ENCODE measurements around the gene TBXAS1.

The TBXAS1 gene

GRCh38 chr7:139855498-139856270 lies 26.6 kb downstream of the TBXAS1 start:
- peak; percentile 17 for DNase-seq (ENCODE audit: low spot score)

- no peak for DNase-seq (ENCODE audit: low spot score)
Observed at GRCh38 chr7:139857791-139858190, 28.7 kb downstream of the TBXAS1 start.

DNA sequence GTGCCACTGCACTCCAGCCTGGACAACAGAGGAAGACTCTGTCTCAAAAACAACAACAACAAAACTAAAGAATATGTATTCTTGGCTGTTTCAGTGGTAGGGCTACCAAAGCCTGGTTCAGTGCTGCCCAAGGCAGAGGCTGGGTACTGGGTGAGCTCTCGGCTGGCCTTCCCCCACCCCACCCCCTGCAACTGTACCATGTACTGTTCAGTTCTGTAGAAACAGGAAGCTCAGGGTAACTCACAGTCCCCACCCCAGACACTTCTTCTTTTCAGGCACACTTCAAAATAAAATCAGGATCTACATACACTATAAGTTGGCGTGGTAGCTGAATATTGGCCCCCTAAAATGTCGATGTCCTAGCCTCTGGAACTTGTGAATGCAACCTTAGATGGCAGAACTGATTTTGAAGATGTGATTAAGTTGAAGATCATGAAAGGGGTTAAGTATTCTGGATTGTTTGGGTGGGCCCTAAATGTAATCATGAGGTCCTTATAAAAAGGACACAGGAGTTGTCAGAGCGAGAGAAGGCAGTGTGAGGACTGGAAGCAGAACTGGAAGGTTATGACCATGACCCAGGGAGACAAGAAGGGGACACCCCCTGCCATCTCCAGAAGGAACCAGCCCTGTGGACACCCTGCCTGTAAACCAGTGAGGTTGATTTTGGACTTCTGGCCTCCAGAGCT lies 31.2 kb downstream of the TBXAS1 start:
- no peak for DNase-seq (ENCODE audit: low spot score)

GRCh38 chr7:139861803-139862202 lies 32.7 kb downstream of the TBXAS1 start:
- DNase-seq (ENCODE audit: low spot score) = no peak

GRCh38 chr7:139866047-139866837 lies 37.2 kb downstream of the TBXAS1 start:
- DNase-seq (ENCODE audit: low spot score) = no peak

- no peak for DNase-seq (ENCODE audit: low spot score)
Observed at GRCh38 chr7:139867847-139868246, 38.8 kb downstream of the TBXAS1 start.

DNA sequence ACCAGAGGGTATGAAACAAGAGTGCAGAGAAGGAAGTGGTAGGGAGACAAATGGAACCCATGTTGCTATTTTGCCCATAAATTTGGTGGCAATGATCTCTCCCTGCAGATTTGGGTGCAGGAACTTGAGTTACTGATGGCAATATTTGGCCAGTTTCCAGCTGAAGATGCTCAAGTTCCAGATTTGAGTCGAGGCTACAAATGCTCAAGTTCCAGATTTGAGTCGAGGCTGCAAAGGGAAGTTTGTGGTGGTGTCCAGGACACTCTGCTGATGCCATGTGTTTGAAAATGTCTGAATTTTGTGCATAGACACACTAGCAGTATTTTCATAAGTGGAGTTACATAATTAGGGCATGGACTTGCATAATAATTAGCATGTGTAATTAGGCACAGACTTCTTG lies 40.8 kb downstream of the TBXAS1 start:
- DNase-seq (ENCODE audit: low spot score) = peak; percentile 35

DNA sequence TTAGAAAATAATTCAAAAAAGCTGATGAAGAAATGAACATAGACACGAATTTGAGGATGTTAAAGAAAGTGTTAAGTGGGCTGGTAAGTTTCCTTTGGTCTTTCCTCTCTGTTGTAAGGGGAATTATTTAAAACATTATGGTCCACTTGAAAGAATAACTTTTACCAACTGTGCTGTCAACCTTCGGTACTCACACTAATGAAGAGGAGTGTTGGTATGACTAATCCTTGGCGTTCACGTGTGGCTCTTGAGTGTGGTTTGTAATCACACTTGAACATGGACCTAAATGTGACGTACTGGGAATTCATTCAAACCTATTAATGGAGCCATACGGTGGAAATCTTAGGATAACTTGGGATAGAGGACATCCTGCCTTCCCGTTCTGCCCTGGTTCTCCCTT lies 41.3 kb downstream of the TBXAS1 start:
- peak; percentile 13 for DNase-seq (ENCODE audit: low spot score)

DNA sequence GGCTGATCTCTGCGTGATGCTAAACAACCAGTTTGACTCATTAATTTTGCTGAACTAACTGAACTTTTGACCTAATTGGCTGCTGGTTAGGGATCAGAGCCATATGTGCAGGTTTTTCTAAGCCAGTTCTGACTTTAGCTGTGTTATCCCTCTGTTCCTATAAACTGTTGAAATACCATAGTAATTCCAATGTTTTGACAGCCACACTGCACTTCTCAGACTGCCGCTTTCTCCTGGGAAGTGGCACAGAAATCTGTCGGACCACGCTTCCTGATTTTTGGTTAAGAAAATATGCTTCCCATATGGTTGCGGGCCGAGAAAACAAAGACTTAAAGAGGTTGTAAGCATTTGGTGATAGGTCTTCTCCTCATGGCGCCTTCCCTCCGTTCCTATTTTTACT lies 42.3 kb downstream of the TBXAS1 start:
- no peak for DNase-seq (ENCODE audit: low spot score)

GRCh38 chr7:139871820-139872219 lies 42.8 kb downstream of the TBXAS1 start:
- no peak for DNase-seq (ENCODE audit: low spot score)

DNA sequence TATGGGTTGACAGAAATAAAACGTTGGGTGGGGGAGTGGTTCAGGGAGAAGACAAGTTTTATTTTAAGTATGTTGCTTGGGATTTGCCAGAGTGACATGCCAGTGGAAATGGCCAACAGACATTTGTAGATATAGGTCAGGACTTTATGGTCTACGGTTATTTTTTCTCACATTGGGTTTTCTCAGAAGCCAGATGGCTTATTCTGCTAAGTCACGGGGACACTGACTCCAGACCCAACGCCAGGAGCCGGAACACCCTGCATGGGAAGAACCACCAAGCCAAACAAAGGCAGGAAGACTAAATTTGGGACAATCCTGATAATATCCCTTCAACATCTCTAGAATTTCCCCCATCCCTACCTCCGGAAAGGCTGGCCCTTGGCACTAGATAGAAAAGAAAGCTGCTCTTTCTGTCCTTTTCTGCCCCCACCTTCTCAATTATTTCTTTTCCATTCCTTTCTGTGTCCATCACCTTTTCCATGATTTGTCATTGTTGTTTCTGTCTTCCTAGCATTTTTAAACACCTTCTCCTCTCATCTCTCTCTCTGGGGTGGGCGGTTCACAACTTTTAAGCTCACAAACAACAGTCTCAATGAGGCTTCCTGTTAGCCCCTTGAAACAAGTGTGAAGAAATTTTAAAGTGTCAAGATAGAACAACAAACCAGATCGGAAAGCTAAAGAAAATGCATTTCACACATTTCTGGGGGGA lies 44.7 kb downstream of the TBXAS1 start:
- DNase-seq (ENCODE audit: low spot score) = no peak

- no peak for DNase-seq (ENCODE audit: low spot score)
Observed at GRCh38 chr7:139874302-139874629, 45.2 kb downstream of the TBXAS1 start.

DNA sequence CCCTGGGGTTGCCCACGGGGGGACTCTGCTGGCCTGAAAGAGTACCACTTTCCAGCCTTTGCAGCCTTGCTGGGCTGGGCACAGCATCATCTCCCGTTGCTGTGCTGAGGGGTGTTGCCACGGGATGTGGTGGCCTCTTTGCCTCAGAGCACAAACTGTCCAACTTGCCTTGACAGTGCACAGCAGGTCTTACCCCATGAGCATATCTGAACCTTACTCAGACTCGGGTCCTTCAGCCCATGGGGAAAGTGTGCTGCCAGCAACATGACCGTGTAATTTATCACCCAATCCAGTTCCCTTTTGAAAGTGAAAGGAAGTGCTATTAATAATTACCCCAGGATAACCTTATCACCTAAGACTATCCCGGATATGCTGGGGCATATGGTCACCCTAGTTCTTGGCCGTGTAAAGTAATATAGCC lies 46.8 kb downstream of the TBXAS1 start:
- DNase-seq (ENCODE audit: low spot score) = no peak

GRCh38 chr7:139876622-139877283 lies 47.7 kb downstream of the TBXAS1 start:
- no peak for DNase-seq (ENCODE audit: low spot score)

DNA sequence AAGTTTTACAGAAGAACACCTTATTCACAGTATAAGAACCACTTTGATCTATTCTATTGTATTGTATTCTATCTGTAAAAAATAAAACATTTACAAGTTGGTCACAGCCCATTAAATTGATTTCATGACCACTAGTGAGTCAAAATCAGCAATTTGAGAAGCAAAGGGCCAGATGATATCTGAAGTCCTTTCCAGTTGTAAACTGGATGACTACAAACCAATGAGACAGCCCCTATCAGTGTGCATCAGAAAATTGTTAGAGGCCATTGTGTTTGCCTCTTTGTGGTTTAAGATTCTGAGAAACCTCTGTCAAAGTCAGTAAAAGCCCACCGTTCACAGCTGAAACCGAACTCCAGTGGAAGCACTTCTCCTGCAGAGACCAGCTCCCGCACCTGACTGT lies 54.8 kb downstream of the TBXAS1 start:
- DNase-seq (ENCODE audit: low spot score) = no peak

GRCh38 chr7:139884441-139884840 lies 55.4 kb downstream of the TBXAS1 start:
- DNase-seq (ENCODE audit: low spot score) = no peak

GRCh38 chr7:139885511-139885910 lies 56.4 kb downstream of the TBXAS1 start:
- no peak for DNase-seq (ENCODE audit: low spot score)

DNA sequence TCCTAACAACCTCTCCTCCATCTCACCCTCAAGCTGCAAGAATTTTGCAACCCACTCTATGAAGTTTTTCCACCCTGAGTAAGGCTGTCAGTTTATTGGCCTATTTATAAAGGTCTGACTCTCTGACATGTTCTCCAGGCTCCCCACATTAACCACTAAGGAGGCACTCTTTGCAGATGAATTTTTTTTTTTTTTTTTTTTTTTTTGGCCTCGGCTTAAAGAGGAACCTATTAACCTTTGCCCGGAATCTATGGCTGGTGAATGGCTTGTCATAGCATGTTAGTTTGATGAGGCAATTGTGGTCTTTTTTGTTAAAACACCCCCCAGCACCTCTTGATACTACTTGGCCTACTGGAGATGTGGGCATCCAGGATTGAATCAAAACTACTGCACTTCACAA lies 57.1 kb downstream of the TBXAS1 start:
- DNase-seq (ENCODE audit: low spot score) = no peak

DNA sequence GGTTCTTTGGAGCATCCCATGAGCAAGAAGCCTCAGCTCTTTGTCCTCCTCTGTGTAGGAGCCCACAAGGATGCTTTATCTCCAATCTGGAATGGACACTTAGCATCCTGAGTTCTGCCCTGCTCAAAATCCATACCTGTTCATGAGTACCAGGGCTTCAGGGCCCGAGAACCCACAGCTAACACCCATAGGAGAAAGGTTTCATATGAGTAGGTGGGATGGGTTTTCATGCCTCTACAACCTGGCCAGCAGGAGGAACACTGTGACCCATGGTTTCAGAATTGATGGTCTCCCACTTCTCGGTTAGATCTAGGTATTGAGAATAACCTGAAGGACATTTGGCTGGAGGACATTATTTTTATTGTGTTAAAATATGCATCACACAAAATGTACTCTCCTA lies 57.8 kb downstream of the TBXAS1 start:
- DNase-seq (ENCODE audit: low spot score) = no peak

DNA sequence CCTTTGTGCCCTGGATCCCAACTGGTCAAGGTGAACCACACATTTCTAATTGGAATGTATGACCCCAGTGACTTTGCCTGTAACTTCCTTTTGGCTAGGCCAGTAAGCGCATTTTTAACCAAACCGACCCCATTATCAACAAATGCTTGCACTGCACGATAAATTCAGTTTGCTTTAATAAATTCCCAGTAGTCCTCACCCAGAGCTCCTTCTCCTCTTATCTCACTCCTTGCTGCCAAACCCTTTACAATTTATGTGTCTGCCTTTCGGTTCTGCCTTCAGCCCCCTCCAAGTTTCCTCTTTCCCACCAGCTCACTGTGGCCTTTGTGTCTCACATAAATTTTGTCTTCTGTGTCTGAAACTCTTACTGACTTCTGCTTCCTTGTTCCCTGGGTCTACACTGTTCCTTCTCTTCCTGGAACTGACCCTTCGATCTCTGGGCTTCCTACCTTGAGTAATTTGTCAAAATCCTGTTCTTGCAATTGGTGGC lies 59.0 kb downstream of the TBXAS1 start:
- no peak for DNase-seq (ENCODE audit: low spot score)

DNA sequence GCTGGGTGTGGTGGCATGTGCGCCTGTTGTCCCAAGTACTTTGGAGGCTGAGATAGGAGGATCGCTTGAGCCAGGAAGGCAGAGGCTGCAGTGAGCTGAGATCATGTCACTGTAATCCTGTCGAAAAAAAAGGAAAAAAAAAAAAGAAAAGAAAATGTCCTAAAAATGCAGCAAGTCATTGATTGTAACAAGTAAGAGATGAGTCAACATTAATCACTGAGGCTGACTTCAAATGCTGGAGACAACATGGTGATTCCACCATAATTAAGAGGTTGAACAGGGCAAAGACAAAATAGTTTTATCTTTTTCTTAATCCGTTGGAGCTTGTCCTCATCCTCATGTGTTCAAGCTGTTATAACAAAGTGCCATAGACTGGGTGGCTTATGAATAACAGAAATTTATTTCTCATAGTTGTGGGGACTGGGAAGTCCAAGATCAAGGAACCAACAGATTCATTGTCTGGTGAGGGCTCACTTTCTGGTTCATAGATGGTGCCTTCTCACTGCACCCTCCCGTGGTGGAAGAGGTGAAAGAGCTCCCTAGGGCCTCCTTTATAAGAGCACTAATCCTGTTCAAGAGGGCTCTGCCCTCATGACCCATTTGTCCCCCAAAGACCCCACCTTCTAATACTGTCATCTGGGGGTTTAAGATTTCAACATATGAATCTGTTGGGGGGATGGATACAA lies 60.3 kb downstream of the TBXAS1 start:
- DNase-seq (ENCODE audit: low spot score) = no peak

Measured in activated CD4-positive, alpha-beta T cell treated with anti-CD3 and anti-CD28 coated beads, Interleukin-2, Interleukin-4, amounts not matched to agents 100 ng/mL and 50 ng/mL, durations not matched to agents 16 hours and 8 hours (primary cell).